ENCODE data around the gene HAND1.

HAND1 gene

GRCh38 chr5:154477382-154478223 is 424 bp downstream of the HAND1 start:
- no peak for DNase-seq

- no peak for DNase-seq
These were observed 1.4 kb downstream of the HAND1 start for GRCh38 chr5:154476354-154477205.

DNA sequence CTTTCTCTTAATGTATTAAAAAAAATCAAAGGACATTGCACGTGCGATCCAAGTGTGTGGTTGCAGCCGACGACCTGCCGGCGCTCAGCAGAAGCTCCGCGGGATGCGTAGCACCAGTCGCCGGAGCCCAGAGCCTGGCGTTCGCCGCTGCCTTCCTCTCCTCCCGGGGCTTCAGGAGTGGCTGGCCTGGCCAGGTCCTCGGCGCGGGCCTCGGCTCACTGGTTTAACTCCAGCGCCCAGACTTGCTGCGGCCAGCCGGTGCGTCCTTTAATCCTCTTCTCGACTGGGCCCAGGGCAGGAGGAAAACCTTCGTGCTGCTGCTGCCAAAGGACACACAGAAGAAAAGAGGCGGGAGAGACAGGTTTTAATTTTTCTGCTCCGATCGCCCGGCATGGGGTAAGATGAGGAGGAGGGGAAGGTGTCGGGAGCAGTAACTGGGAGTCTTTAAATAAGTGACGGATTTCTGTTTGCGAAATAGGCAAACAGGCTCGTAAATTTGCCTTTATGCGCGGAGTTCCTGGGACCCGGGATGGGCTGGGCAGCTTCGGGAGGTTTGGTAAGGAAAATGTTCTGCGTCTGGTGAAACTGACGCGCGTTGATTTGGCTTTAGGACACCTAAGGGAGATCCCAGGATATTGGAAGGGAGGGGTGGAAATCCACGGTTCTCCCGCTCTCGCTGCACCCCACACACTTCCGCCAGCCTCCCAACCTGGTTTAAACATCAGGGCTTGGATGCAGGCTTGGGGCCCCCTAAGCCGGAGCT is 2.3 kb downstream of the HAND1 start:
- DNase-seq, result no peak

GRCh38 chr5:154474396-154475334 is 3.4 kb downstream of the HAND1 start:
- DNase-seq, result no peak

DNA sequence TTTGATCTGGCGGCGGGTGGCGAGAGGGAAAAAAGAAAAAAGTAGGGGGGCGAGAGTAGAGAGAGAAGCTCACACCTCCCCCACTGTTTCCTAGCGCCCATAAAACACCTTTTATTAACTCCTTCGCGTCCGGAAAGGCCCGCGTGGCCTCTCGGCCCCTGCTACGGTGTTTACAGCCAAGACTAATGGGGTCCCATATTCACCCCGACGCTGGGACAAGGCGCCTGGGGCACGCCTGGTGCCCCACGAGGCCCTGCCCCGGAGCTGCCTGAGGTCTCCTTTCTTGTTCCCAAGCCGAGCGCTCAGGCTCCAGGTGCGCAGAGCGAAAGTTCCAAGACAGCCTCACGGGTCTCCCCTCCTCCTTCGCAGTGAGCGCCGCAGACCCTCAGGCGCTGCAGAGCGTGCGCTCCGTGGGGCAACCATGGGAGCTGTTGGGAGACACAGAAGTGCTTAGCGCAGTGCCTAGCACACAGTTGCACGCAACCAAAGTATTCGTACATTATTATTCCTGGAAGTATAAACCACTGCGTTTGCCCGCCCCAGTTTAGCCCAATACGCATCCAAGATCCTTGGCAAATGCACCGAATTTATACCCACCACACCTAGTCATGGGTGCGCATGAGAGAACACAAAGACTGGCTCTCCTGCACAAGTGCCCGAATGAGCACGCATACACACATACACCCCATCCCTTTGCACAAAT is 4.3 kb downstream of the HAND1 start:
- no peak for DNase-seq

- DNase-seq, result no peak
These were observed 5.0 kb downstream of the HAND1 start for GRCh38 chr5:154472871-154473580.

GRCh38 chr5:154470947-154471870 is 6.8 kb downstream of the HAND1 start:
- DNase-seq, result no peak

GRCh38 chr5:154470137-154470536 is 7.9 kb downstream of the HAND1 start:
- DNase-seq, result no peak

- no peak for DNase-seq
These were observed 10.2 kb downstream of the HAND1 start for GRCh38 chr5:154467655-154468354.

- DNase-seq, result no peak
These were observed 11.4 kb downstream of the HAND1 start for GRCh38 chr5:154466671-154467070.

DNA sequence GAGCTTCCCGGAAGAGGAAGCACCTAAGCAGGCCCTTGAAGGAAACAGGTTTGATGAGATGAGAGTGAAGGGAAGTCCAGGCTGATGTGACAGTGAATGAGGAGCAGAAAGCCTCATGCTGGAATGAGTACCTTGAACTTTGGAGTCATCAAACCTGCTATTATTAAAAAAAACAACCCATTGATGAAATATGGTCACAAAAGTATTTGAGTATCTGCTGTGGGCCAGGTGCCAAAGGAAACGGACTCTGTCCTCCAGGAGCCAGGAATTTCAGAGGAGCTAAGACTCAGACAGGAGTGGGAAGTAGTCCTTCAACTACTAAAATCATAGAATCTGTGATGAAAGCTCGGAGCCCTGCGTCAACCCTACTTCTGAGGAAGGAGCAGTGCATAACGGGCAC is 11.9 kb downstream of the HAND1 start:
- DNase-seq, result no peak

GRCh38 chr5:154465169-154465568 is 12.9 kb downstream of the HAND1 start:
- DNase-seq, result no peak

GRCh38 chr5:154464438-154464837 is 13.6 kb downstream of the HAND1 start:
- no peak for DNase-seq

DNA sequence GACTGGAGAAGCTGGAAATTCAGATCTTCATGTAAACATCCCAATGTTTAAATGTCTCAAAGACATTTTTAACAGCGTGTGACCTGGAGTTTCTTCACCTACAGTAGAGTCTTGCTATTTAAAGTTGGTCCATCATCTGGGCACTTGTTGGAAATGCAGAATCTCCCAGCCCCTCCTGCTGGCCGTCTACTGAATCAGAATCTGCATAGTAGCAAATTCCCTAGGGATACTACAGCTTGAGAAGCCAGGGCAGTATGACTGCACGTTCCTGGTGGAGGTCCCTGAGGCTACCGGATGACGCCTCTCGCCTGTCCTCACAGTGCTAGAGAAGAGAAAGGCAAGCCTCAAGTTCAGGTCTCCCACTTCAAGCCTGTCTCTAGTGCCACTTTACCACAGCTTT is 16.5 kb downstream of the HAND1 start:
- DNase-seq, result no peak

DNA sequence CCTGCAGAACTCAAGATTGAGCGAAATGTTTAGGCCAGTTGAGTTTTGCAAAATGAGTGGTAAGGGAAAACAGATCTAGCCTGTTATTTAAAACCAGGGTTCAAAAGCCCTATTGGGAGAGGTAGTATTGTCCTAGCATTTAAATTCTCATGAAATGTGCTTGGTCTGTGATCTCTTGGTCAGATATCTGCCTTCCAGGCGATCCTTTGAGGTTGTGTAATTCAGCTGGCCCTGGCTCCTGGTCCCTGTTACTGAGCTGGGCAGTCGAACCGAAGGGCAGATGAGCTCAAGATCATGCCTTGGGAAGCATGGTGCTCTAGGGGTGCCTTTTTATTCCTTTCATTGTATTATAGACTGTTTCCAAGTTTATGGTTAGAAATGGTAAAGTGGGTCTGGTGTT is 17.9 kb downstream of the HAND1 start:
- DNase-seq, result no peak

DNA sequence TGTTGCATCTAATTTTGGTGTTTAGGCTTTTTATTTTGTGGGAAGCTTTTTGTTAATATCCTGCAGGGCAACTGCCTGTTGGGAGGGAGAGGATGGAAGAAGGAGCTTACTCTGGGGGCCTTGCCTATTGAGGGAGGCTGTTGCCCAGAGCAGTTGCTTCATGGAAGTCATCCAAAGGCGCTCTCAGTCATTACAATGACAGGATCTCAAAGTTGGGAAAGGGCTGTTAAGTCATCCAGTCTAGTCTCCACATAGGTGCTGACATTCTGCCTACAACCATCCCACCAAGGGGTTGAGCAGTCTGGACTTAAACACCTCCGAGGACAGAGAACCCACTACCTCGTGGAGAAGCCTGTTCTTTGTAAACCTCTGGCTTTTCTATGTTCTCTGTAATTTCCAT is 19.0 kb downstream of the HAND1 start:
- DNase-seq, result no peak

DNA sequence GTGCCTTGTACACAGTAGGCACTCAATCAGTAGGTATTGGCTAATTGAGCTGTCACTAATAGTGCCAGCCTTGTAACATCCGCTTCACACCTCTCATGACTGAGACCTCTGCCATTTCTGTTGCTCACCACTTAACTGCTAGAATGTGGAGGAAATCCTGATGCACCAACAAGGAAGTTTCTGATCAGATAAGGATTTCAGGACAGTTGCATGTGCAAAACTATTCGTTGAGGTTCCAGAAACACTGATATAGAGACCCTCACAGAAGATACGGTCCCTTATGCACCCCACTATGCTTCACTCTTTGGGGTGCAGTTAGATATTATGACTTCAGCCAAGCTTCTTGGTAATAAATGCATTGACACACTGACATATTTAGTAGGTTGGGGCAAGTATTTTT is 21.5 kb downstream of the HAND1 start:
- DNase-seq, result no peak

- DNase-seq, result no peak
These were observed 22.4 kb downstream of the HAND1 start for GRCh38 chr5:154455585-154455984.

GRCh38 chr5:154451957-154452356 is 26.1 kb downstream of the HAND1 start:
- no peak for DNase-seq
